KBM-7 (cell line): Measurements from ENCODE around the gene TBC1D22A.

Experiments used
- DNase-seq: peaks from one replicate; pipeline ENCODE4 v3.0.0-alpha.2; 2015
- in situ Hi-C: fragments of 300-500 bp; cut with MboI; formaldehyde crosslinking; loops from 2 replicates; pipeline ENCODE4 v1.14.3; 2020; ENCODE audit warnings: low sequenced_read_pairs, low pct_unique_long_range_greater_than_20kb, mixed read lengths

Gene TBC1D22A

GRCh38 chr22:46824344-46824909 is 62.0 kb downstream of the TBC1D22A start:
- DNase-seq, result no peak
- in situ Hi-C loops, result no loop called here

GRCh38 chr22:46824980-46825544 is 62.6 kb downstream of the TBC1D22A start:
- no peak for DNase-seq
- in situ Hi-C loops, result no loop called here

- no peak for DNase-seq
- in situ Hi-C loops, result no loop called here
These were observed 64.1 kb downstream of the TBC1D22A start for GRCh38 chr22:46826438-46827135.

- in situ Hi-C loops, result no loop called here
- no peak for DNase-seq
These were observed 64.8 kb downstream of the TBC1D22A start for GRCh38 chr22:46827136-46827780.

GRCh38 chr22:46827781-46828180 is 65.3 kb downstream of the TBC1D22A start:
- no peak for DNase-seq
- in situ Hi-C loops, result no loop called here

- in situ Hi-C loops, result no loop called here
- no peak for DNase-seq
These were observed 66.0 kb downstream of the TBC1D22A start for GRCh38 chr22:46828323-46828900.

- in situ Hi-C loops, result no loop called here
- no peak for DNase-seq
These were observed 66.9 kb downstream of the TBC1D22A start for GRCh38 chr22:46829117-46829891.

GRCh38 chr22:46829941-46830715 is 67.7 kb downstream of the TBC1D22A start:
- DNase-seq, result no peak
- in situ Hi-C loops, result no loop called here

- in situ Hi-C loops, result no loop called here
- DNase-seq, result no peak
These were observed 68.4 kb downstream of the TBC1D22A start for GRCh38 chr22:46830841-46831240.

GRCh38 chr22:46833228-46833627 is 70.8 kb downstream of the TBC1D22A start:
- in situ Hi-C loops, result no loop called here
- DNase-seq, result peak; percentile 6

GRCh38 chr22:46834021-46834737 is 71.7 kb downstream of the TBC1D22A start:
- in situ Hi-C loops, result no loop called here
- no peak for DNase-seq

GRCh38 chr22:46835288-46835687 is 72.8 kb downstream of the TBC1D22A start:
- in situ Hi-C loops, result no loop called here
- peak; percentile 21 for DNase-seq

- in situ Hi-C loops, result no loop called here
- no peak for DNase-seq
These were observed 73.2 kb downstream of the TBC1D22A start for GRCh38 chr22:46835693-46836092.

- in situ Hi-C loops, result no loop called here
These were observed 79.1 kb downstream of the TBC1D22A start for GRCh38 chr22:46841522-46841921.

GRCh38 chr22:46842606-46843005 is 80.2 kb downstream of the TBC1D22A start:
- in situ Hi-C loops, result no loop called here
- no peak for DNase-seq

More at GRCh38 chr22:46841522-46841921, 79.1 kb downstream of the TBC1D22A start:
- DNase-seq, result no peak

GRCh38 chr22:46843821-46844255 is 81.4 kb downstream of the TBC1D22A start:
- in situ Hi-C loops, result no loop called here
- DNase-seq, result no peak

- in situ Hi-C loops, result no loop called here
- DNase-seq, result no peak
These were observed 82.3 kb downstream of the TBC1D22A start for GRCh38 chr22:46844606-46845210.
